Testis (tissue), 2 donors: ENCODE data around the gene GP1BB.

Experiments
- CTCF ChIP-seq, 3 experiments: fragments of 450-650 bp in 2 of 3; fragments of 200-600 bp in 1 of 3; sonication (generic) in 1 of 3; IDR thresholded peaks; one replicate each; pipeline ENCODE4 v1.5.1; 2016 to 2019; ENCODE audit warnings: antibody characterized with exemption in 3 of 3, mild to moderate bottlenecking in 2 of 3, moderate library complexity in 1 of 3
- POLR2A ChIP-seq: fragments of 450-650 bp; IDR thresholded peaks from one replicate; pipeline ENCODE4 v1.6.1; 2017; ENCODE audit warnings: antibody characterized with exemption, mild to moderate bottlenecking, moderate library complexity

- TF ChIP-seq CTCF (IDR thresholded peaks at IDR 0.05) (no peak), POLR2A (no peak)
Observed at GRCh38 chr22:19706661-19707151, 16.6 kb upstream of the GP1BB start.
